Colonic mucosa (tissue), 4 donors: ENCODE measurements around the gene GMCL2. TPM values are rescaled to one million over a fixed set of nuclear protein-coding genes. Genes with fewer than 3 reads are reported as not detected.

Experiments
- DNase-seq: peaks from one replicate; pipeline ENCODE4 v3.0.0-alpha.2; 2020
- H3K27ac ChIP-seq: fragments of 200-600 bp; one replicate; pipeline ENCODE4 v1.8.0; 2021
- H3K27me3 ChIP-seq: fragments of 200-600 bp; one replicate; pipeline ENCODE4 v1.8.0; 2021
- H3K36me3 ChIP-seq: fragments of 200-600 bp; one replicate; pipeline ENCODE4 v1.8.0; 2021
- H3K4me1 ChIP-seq: fragments of 200-600 bp; one replicate; pipeline ENCODE4 v1.8.0; 2021; ENCODE audit warnings: mild to moderate bottlenecking
- H3K4me3 ChIP-seq: fragments of 200-600 bp; one replicate; pipeline ENCODE4 v1.8.0; 2021
- H3K9ac ChIP-seq, 2 donors: one replicate each; pipeline ENCODE4 v1.7.0; 2013; ENCODE audit warnings: control low read depth in 2 of 2, low read depth in 2 of 2, low read length in 2 of 2
- H3K9me3 ChIP-seq: fragments of 200-600 bp; one replicate; pipeline ENCODE4 v1.8.0; 2021
- intact Hi-C: fragments of 100-400 bp; cut with DNase I; formaldehyde crosslinking; loops from one replicate; pipeline ENCODE4 v1.14.1; 2022
- total RNA-seq, 2 donors: library from RNA; stranded (reverse); fragmentation: NEBNext Ultra II Directional in 1 of 2; extraction: Animal tissue kit (Norgen Biotek cat#: 25700) in 1 of 2; gene quantifications; one replicate each; pipeline ENCODE4 v1.2.1, GENCODE V29; 2021
- TF ChIP-seq, protein P1 (sequence below): fragments of 200-600 bp; IDR thresholded peaks from one replicate; pipeline ENCODE4 v1.8.0; 2022; ENCODE audit warnings: antibody characterized with exemption, mild to moderate bottlenecking
- donor health status: healthy.
- donor health status: DM: no; HTN: no; CAD: no.
- donor health status: DM: no; HTN: no; CAD: no.

GMCL2 gene
- total RNA-seq, 2 donors from 2014 or later = not detected

DNA sequence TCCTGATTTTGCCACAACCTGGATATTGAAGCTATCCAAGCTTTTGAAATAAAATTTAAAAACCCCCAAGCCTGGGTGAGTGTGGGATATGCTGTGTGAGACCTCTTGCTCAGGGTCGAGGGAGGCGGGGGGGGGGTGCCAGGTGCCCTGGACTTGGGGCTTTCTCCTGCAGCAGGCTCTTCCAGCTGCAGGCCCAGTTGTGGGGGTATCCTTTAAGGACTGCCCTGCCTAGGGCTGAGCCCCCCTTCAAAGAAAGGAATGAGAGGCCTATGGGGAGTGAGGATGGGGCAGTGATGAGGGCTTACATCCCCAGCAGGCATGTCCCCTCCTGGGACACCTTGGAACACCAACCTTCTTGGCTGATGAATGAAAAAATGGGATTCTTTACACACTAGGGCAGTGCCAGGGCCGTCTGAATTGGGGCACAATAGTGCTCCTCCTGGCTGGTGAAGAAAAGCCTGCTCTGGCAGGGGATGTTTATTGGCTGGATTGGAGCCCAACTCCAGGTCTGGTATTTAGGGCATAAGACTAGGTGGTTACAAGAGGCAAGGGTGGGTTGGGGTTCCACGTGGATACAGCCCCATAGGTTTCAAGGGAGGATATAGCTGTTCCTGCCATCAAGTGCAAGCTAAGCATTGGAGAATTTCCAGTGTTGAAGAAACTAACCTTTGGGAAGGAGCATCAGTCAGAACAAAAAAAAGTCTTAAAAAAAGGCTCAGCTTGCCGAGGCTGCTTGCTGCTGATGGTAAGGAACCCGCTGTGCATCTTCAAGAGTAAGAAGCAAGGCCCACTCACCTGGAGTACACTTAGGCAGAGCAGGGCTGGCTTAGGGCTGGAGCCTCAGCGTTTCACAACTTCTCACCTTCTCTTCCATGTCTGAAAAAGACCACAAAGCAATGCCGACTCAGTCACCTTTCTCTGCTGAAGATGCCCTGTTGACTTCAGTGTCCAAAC, 24.2 kb upstream of the GMCL2 start:
- H3K27me3 ChIP-seq = no peaks in the 10 kb centered on the region
- H3K36me3 ChIP-seq = peaks cover 17% of the 10 kb centered on the region
- H3K27ac ChIP-seq = peak overlapping the region; percentile 95
- peak overlapping the region in 1 of 2 donors; percentile 80 for H3K9ac ChIP-seq
- intact Hi-C loops = no loop called here
- H3K4me1 ChIP-seq = peaks cover 40% of the 10 kb centered on the region
- no peaks in the 10 kb centered on the region for H3K9me3 ChIP-seq
- no peak overlapping the region for H3K4me3 ChIP-seq
- DNase-seq = peak; percentile 17
- TF ChIP-seq, protein P1, sequence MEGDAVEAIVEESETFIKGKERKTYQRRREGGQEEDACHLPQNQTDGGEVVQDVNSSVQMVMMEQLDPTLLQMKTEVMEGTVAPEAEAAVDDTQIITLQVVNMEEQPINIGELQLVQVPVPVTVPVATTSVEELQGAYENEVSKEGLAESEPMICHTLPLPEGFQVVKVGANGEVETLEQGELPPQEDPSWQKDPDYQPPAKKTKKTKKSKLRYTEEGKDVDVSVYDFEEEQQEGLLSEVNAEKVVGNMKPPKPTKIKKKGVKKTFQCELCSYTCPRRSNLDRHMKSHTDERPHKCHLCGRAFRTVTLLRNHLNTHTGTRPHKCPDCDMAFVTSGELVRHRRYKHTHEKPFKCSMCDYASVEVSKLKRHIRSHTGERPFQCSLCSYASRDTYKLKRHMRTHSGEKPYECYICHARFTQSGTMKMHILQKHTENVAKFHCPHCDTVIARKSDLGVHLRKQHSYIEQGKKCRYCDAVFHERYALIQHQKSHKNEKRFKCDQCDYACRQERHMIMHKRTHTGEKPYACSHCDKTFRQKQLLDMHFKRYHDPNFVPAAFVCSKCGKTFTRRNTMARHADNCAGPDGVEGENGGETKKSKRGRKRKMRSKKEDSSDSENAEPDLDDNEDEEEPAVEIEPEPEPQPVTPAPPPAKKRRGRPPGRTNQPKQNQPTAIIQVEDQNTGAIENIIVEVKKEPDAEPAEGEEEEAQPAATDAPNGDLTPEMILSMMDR = no peak

DNA sequence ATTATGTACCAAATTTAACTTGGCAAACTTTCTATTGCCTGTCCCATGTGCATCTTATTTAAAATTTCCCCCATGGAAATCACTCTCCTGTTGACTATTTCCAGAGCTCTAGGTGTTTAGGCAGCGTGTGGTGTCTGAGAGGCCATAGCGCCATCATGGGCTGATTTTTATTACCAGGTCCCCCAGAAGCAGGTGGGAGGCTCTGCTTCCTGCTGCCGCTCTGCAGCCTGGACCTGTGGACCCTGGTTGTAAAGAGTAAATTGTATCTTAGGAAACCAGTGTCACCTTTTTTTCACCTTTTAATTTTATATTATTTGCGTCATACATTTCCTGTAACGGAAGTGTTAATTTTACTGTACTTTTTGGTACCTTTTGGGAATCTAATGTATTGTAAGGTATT, 23.5 kb upstream of the GMCL2 start:
- H3K36me3 ChIP-seq = peaks cover 17% of the 10 kb centered on the region
- H3K9me3 ChIP-seq = no peaks in the 10 kb centered on the region
- no peaks in the 10 kb centered on the region for H3K27me3 ChIP-seq
- peaks cover 40% of the 10 kb centered on the region for H3K4me1 ChIP-seq
- intact Hi-C loops = no loop called here
- TF ChIP-seq, protein P1 = no peak
- H3K27ac ChIP-seq = peak overlapping the region; percentile 95
- peak overlapping the region in 1 of 2 donors; percentile 99 for H3K9ac ChIP-seq
- no peak for DNase-seq
- H3K4me3 ChIP-seq = no peak overlapping the region

DNA sequence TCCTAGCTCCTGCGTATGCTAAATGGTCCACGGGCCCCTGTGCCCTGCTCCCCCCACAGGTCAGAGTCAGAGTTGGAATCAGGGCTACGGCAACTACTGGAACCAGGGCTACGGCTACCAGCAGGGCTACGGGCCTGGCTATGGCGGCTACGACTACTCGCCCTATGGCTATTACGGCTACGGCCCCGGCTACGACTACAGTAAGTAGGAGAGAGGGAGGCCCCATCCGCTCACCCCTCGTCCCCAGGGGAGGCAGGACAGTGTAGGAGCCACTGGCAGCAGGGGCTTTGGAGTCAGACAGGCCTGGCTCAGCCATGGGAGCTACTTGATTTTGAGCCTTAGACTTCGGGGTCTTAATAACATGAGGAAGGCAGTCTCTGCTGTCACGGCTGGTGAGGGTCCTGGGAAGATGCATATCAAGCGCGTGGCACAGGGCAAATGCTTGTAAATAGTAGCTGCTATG, 22.9 kb upstream of the GMCL2 start:
- H3K9me3 ChIP-seq = no peaks in the 10 kb centered on the region
- no peak for DNase-seq
- TF ChIP-seq, protein P1 = no peak
- peak overlapping the region; percentile 95 for H3K27ac ChIP-seq
- peaks cover 17% of the 10 kb centered on the region for H3K36me3 ChIP-seq
- peaks cover 34% of the 10 kb centered on the region for H3K4me1 ChIP-seq
- no peak overlapping the region for H3K4me3 ChIP-seq
- intact Hi-C loops = no loop called here
- peak overlapping the region; percentile 38 to 99 for H3K9ac ChIP-seq
- no peaks in the 10 kb centered on the region for H3K27me3 ChIP-seq

DNA sequence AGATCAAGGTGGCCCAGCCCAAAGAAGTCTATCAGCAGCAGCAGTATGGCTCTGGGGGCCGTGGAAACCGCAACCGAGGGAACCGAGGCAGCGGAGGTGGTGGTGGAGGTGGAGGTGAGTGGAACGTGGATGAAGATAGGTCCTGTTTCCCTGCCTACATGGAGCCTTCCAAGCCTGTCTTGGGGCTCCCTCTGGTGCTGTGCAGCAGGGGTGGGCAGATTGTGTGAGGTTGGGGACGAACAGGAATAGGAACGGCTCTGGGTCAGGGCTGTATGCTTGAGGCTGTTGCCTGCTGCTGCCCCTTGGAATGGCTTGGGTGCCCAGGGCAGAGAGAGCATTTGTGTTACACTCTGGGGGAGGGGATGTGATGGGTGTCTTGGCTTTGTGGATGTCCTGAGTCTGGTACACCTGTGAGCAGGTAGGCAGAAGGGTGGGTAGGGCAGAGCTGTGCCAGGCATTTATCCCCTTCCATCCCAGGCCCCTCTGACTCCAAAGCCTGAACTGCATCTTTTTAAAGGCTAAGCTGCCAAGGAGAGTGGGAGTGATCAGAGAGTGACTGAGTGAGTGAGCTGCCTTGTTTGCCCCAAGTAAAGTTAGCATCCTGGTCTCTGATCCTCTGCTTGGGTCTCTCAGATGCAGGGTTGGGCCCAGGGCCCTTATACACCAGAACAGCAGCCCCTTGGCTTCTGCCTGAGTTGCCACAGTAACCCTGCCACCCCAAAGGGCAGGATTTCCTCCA, 22.3 kb upstream of the GMCL2 start:
- H3K4me1 ChIP-seq = peaks cover 28% of the 10 kb centered on the region
- peak overlapping the region; percentile 95 for H3K27ac ChIP-seq
- peaks cover 17% of the 10 kb centered on the region for H3K36me3 ChIP-seq
- peak overlapping the region; percentile 38 to 99 for H3K9ac ChIP-seq
- TF ChIP-seq, protein P1 = no peak
- H3K4me3 ChIP-seq = no peak overlapping the region
- no peaks in the 10 kb centered on the region for H3K9me3 ChIP-seq
- intact Hi-C loops = no loop called here
- DNase-seq = no peak
- no peaks in the 10 kb centered on the region for H3K27me3 ChIP-seq

DNA sequence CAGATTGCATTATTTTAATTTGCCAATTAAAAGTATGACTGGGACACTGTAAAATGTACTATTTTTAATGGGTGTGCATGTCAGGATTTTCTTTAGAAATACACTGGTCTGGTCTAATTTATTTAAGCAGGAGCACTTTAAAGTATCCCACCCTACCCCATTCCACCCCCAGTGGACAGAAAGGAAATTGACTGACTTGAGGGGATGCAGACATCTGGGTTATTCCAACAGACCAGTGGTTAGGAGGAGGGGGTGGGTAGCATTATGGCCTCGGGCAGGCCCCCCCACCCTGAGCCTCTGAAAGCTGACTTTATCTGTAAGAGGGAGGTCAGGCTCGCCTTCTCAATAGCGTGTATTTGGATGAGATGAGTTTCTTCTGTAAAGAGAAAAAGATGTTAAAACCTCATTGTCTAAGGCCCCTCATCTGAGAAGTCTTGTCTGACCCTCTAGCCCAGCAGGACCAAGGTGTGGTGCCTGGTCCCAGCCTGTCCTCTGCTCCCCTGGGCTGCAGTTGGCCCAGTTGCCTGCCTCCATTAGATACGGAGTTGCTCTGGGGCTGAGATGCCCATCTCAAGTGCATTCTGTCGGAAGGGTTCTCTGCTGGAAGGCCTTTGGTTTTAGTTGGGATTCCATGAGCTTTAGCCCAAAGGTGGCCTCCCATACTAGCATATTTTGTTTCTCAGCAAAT, 21.5 kb upstream of the GMCL2 start:
- Histone ChIP-seq H3K9me3 (no peaks in the 10 kb centered on the region), H3K27me3 (no peaks in the 10 kb centered on the region), H3K4me3 (no peak overlapping the region), H3K9ac (peak overlapping the region; percentile 28 to 99), H3K27ac (peak overlapping the region; percentile 95), H3K4me1 (peaks cover 22% of the 10 kb centered on the region), H3K36me3 (peaks cover 17% of the 10 kb centered on the region)
- TF ChIP-seq, protein P1 = no peak
- DNase-seq = peak; percentile 23
- intact Hi-C loops = no loop called here
